HEK293T (cell line): ENCODE data around the gene AHCTF1.
"Not testable (repeated sequence)": the region's sequence is repeated elsewhere in the genome, so short reads cannot be mapped to it uniquely, and the experiment has no call there.

ENCODE experiments used
- CTCF ChIA-PET: fragments of 350-600 bp; formaldehyde crosslinking; extraction: SDS; loops from one replicate; lab custom pipeline; 2021; ENCODE audit warnings: antibody characterized with exemption, inconsistent platforms; lab: Yijun Ruan, JAX
- POLR2A ChIA-PET: fragments of 350-600 bp; formaldehyde crosslinking; extraction: SDS; loops from one replicate; lab custom pipeline; 2020; ENCODE audit warnings: antibody characterized with exemption, inconsistent platforms; lab: Yijun Ruan, JAX
- DNase-seq: peaks from one replicate; pipeline ENCODE4 v3.0.0; 2012; ENCODE audit warnings: mixed read lengths; ENCODE audit errors: extremely low spot score
- ARNT ChIP-seq: fragments of 450-650 bp; IDR thresholded peaks from 2 replicates; pipeline ENCODE4 v1.6.1; 2017; ENCODE audit warnings: mild to moderate bottlenecking
- BHLHE40 ChIP-seq: fragments of 450-650 bp; IDR thresholded peaks from 2 replicates; pipeline ENCODE4 v1.6.1; 2016; ENCODE audit warnings: mild to moderate bottlenecking, moderate library complexity, borderline replicate concordance
- CTBP1 ChIP-seq: fragments of 450-650 bp; IDR thresholded peaks from 2 replicates; pipeline ENCODE4 v1.6.1; 2016; ENCODE audit warnings: borderline replicate concordance
- ELF4 ChIP-seq: fragments of 450-650 bp; IDR thresholded peaks from 2 replicates; pipeline ENCODE4 v1.6.1; 2017; ENCODE audit warnings: antibody characterized with exemption
- FOXA1 ChIP-seq: fragments of 450-650 bp; IDR thresholded peaks from 2 replicates; pipeline ENCODE4 v1.6.1; 2016; ENCODE audit warnings: mild to moderate bottlenecking
- FOXK2 ChIP-seq: fragments of 450-650 bp; IDR thresholded peaks from 2 replicates; pipeline ENCODE4 v1.6.1; 2016; ENCODE audit warnings: mild to moderate bottlenecking
- FOXM1 ChIP-seq: fragments of 450-650 bp; IDR thresholded peaks from 2 replicates; pipeline ENCODE4 v1.6.1; 2017; ENCODE audit warnings: mild to moderate bottlenecking, borderline replicate concordance
- HDGF ChIP-seq: fragments of 450-650 bp; IDR thresholded peaks from 2 replicates; pipeline ENCODE4 v1.6.1; 2017; ENCODE audit warnings: antibody characterized with exemption, borderline replicate concordance
- L3MBTL2 ChIP-seq: fragments of 450-650 bp; conservative IDR thresholded peaks from 2 replicates; pipeline ENCODE4 v1.6.1; 2016; ENCODE audit warnings: mild to moderate bottlenecking
- LEF1 ChIP-seq: fragments of 450-650 bp; IDR thresholded peaks from 2 replicates; pipeline ENCODE4 v1.6.1; 2017; ENCODE audit warnings: mild to moderate bottlenecking, borderline replicate concordance
- NFRKB ChIP-seq: fragments of 450-650 bp; IDR thresholded peaks from 2 replicates; pipeline ENCODE4 v1.6.1; 2016; ENCODE audit warnings: mild to moderate bottlenecking, moderate library complexity
- PKNOX1 ChIP-seq: fragments of 450-650 bp; IDR thresholded peaks from 2 replicates; pipeline ENCODE4 v1.6.1; 2016
- SUZ12 ChIP-seq: fragments of 450-650 bp; IDR thresholded peaks from 2 replicates; pipeline ENCODE4 v1.6.1; 2016; ENCODE audit warnings: mild to moderate bottlenecking
- TARDBP ChIP-seq: fragments of 450-650 bp; IDR thresholded peaks from 2 replicates; pipeline ENCODE4 v1.6.1; 2016
- ZNF384 ChIP-seq: fragments of 450-650 bp; IDR thresholded peaks from 2 replicates; pipeline ENCODE4 v1.6.1; 2016

AHCTF1 gene

GRCh38 chr1:246860401-246860800 lies 71.3 kb downstream of the AHCTF1 start:
- TF ChIP-seq ELF4 (no peak), PKNOX1 (no peak), ZNF384 (no peak), TARDBP (no peak), SUZ12 (no peak), HDGF (no peak), FOXM1 (no peak), CTBP1 (no peak), FOXK2 (no peak), FOXA1 (no peak), ARNT (no peak)
- POLR2A ChIA-PET: no interaction called here
- DNase-seq: no peak
- CTCF ChIA-PET: no interaction called here

- POLR2A ChIA-PET: no interaction called here
- CTCF ChIA-PET: no interaction called here
- DNase-seq: no peak
- TF ChIP-seq BHLHE40 (no peak), CTBP1 (no peak), HDGF (no peak)
These were observed 75.4 kb downstream of the AHCTF1 start for GRCh38 chr1:246856371-246856770.

- CTCF ChIA-PET, POLR2A ChIA-PET: not testable (repeated sequence)
These were observed 81.1 kb downstream of the AHCTF1 start for GRCh38 chr1:246850640-246851039.

GRCh38 chr1:246843876-246844275 lies 87.9 kb downstream of the AHCTF1 start:
- CTCF ChIA-PET: no interaction called here
- POLR2A ChIA-PET: no interaction called here
- TF ChIP-seq BHLHE40: no peak
- no peak for TF ChIP-seq SUZ12
- no peak for TF ChIP-seq FOXK2
- TF ChIP-seq ELF4: no peak
- TF ChIP-seq LEF1: no peak
- TF ChIP-seq TARDBP: no peak
- no peak for TF ChIP-seq NFRKB
- no peak for TF ChIP-seq FOXA1
- no peak for TF ChIP-seq L3MBTL2
- no peak for DNase-seq

More at GRCh38 chr1:246850640-246851039, 81.1 kb downstream of the AHCTF1 start:
- not testable (repeated sequence) for DNase-seq

- DNase-seq, POLR2A ChIA-PET, CTCF ChIA-PET: not testable (repeated sequence)
These were observed 91.0 kb downstream of the AHCTF1 start for GRCh38 chr1:246840761-246841160.

GRCh38 chr1:246838118-246838456 lies 93.7 kb downstream of the AHCTF1 start:
- DNase-seq: no peak
- POLR2A ChIA-PET: no interaction called here
- CTCF ChIA-PET: no interaction called here
- no peak for TF ChIP-seq PKNOX1
- TF ChIP-seq LEF1: no peak
- TF ChIP-seq FOXK2: no peak
- no peak for TF ChIP-seq BHLHE40

- no peak for TF ChIP-seq NFRKB
- TF ChIP-seq CTBP1: no peak
- no peak for TF ChIP-seq FOXA1
- TF ChIP-seq HDGF: no peak
- CTCF ChIA-PET: no interaction called here
- DNase-seq: no peak
- POLR2A ChIA-PET: no interaction called here
These were observed 94.2 kb downstream of the AHCTF1 start for GRCh38 chr1:246837418-246838117.

- ChIA-PET POLR2A (no interaction called here), CTCF (no interaction called here)
- TF ChIP-seq FOXM1 (no peak), FOXA1 (no peak), SUZ12 (no peak), ZNF384 (no peak), NFRKB (no peak), PKNOX1 (no peak)
- no peak for DNase-seq
These were observed 95.4 kb downstream of the AHCTF1 start for GRCh38 chr1:246836209-246836966.
